HepG2 (cell line): ENCODE results near the gene GPR27. TPM values are rescaled to one million over a fixed set of nuclear protein-coding genes. Genes with fewer than 3 reads are reported as not detected.

Experiments used
- ATAC-seq: fragments of 200-7000 bp; cut with Tn5 transposase; 3 replicates; pipeline ENCODE4 v1.9.1; 2020; ENCODE audit warnings: mild to moderate bottlenecking, moderate library complexity
- BruUV-seq: library from RNA; stranded (reverse); fragments of 400-500 nt; replicated peaks from 2 replicates; lab custom pipeline; 2021; lab: Mats Ljungman, UMichigan
- CTCF ChIA-PET: fragments of 300-600 bp; formaldehyde crosslinking; extraction: SDS; loops from one replicate; lab custom pipeline; 2021; ENCODE audit warnings: low total read pairs, inconsistent platforms, low intra/inter-chr PET ratio; lab: Yijun Ruan, JAX
- POLR2A ChIA-PET: fragments of 350-600 bp; sonication (Branson Sonifier 250); formaldehyde crosslinking; loops from one replicate; lab custom pipeline; 2020; ENCODE audit warnings: antibody characterized with exemption, inconsistent platforms; lab: Yijun Ruan, JAX
- DNase-seq: peaks from one replicate; pipeline ENCODE4 v3.0.0-alpha.2; 2015; ENCODE audit warnings: low spot score
- FAIRE-seq: peaks from 3 replicates; lab custom pipeline; 2011; peaks lifted over from hg19 to GRCh38; lab: Jason Lieb, UNC
- H2AFZ ChIP-seq: one replicate; pipeline ENCODE4 v1.6.1; 2011; ENCODE audit warnings: low read length, inconsistent platforms
- H3K27ac ChIP-seq: fragments of 300-600 bp; 3 replicates; pipeline ENCODE4 v1.8.0; 2011; ENCODE audit warnings: mixed run types, mild to moderate bottlenecking, mixed read lengths, low read length, inconsistent platforms; ENCODE audit not compliant: insufficient read depth; ENCODE audit errors: extremely low read length
- H3K27me3 ChIP-seq, 2 experiments: fragments of 200-600 bp in 1 of 2; 2 replicates in 1 of 2; 3 replicates in 1 of 2; pipeline versions ENCODE4 v1.6.0 to v1.8.0; 2011; ENCODE audit warnings: low read length in 2 of 2, mild to moderate bottlenecking in 2 of 2, moderate library complexity in 2 of 2, inconsistent platforms in 1 of 2; ENCODE audit not compliant: insufficient read depth in 2 of 2, control insufficient read depth in 1 of 2
- H3K36me3 ChIP-seq, 2 experiments: fragments of 200-600 bp in 1 of 2; replicated peaks in 1 of 2; 2 replicates in 1 of 2; 3 replicates in 1 of 2; pipeline versions ENCODE4 v1.5.1 to v1.8.0; 2011; ENCODE audit warnings: low read length in 2 of 2, inconsistent platforms in 1 of 2; ENCODE audit not compliant: insufficient read depth in 2 of 2, control insufficient read depth in 1 of 2
- H3K4me1 ChIP-seq: 2 replicates; pipeline ENCODE4 v1.5.1; 2012; ENCODE audit warnings: low read length, inconsistent platforms; ENCODE audit not compliant: insufficient read depth
- H3K4me2 ChIP-seq: 2 replicates; pipeline ENCODE4 v1.6.0; 2011; ENCODE audit warnings: low read depth, low read length, inconsistent platforms
- H3K4me3 ChIP-seq, 3 experiments: fragments of 200-600 bp in 1 of 3; sonication (generic), shearing (Covaris generic) in 1 of 3; replicated peaks in 1 of 3; 2 replicates each; pipeline ENCODE4 v1.5.1; 2011 to 2016; ENCODE audit warnings: low read length in 3 of 3, inconsistent platforms in 2 of 3, low read depth in 2 of 3, mild to moderate bottlenecking in 2 of 3, control low read depth in 1 of 3, mixed read lengths in 1 of 3; ENCODE audit not compliant: insufficient read depth in 1 of 3
- H3K79me2 ChIP-seq: one replicate; pipeline ENCODE4 v1.6.1; 2011; ENCODE audit warnings: low read length, inconsistent platforms; ENCODE audit not compliant: insufficient read depth
- H3K9ac ChIP-seq: 2 replicates; pipeline ENCODE4 v1.6.0; 2011; ENCODE audit warnings: mild to moderate bottlenecking, low read depth, low read length, inconsistent platforms; ENCODE audit not compliant: insufficient read depth
- H3K9me3 ChIP-seq: 2 replicates; pipeline ENCODE4 v1.5.1; 2012; ENCODE audit warnings: mild to moderate bottlenecking, low read length
- H4K20me1 ChIP-seq: 2 replicates; pipeline ENCODE4 v1.6.0; 2011; ENCODE audit warnings: inconsistent platforms, mild to moderate bottlenecking, low read length, moderate library complexity; ENCODE audit not compliant: insufficient read depth
- ARNT2 ChIP-seq: sonication (generic); formaldehyde crosslinking; IDR thresholded peaks from 2 replicates; pipeline ENCODE4 v1.8.0; 2022; ENCODE audit warnings: mild to moderate bottlenecking, low read depth, missing genetic modification reagents, moderate library complexity
- BCL3 ChIP-seq: sonication (generic); formaldehyde crosslinking; IDR thresholded peaks from 2 replicates; pipeline ENCODE4 v1.5.1; 2020; ENCODE audit warnings: mild to moderate bottlenecking, missing genetic modification reagents, moderate library complexity
- BRD4 ChIP-seq: sonication (generic); formaldehyde crosslinking; IDR thresholded peaks from 2 replicates; pipeline ENCODE4 v1.4.0; 2020; ENCODE audit warnings: missing genetic modification reagents
- CBX5 ChIP-seq: sonication (generic); formaldehyde crosslinking; IDR thresholded peaks from 2 replicates; pipeline ENCODE4 v1.4.0; 2020; ENCODE audit warnings: missing genetic modification reagents, borderline replicate concordance
- NCOA5 ChIP-seq: sonication (generic); formaldehyde crosslinking; IDR thresholded peaks from 2 replicates; pipeline ENCODE4 v1.4.0; 2020; ENCODE audit warnings: missing genetic modification reagents
- SNAPC4 ChIP-seq: sonication (generic); formaldehyde crosslinking; IDR thresholded peaks from 2 replicates; pipeline ENCODE4 v1.4.0; 2020; ENCODE audit warnings: mild to moderate bottlenecking, missing genetic modification reagents
- U2AF1 ChIP-seq: fragments of 200-400 bp; formaldehyde crosslinking; optimal IDR thresholded peaks from 2 replicates; pipeline ENCODE3; 2017; ENCODE audit warnings: mild to moderate bottlenecking, low read depth, low read length
- YEATS2 ChIP-seq: sonication (generic); formaldehyde crosslinking; IDR thresholded peaks from 2 replicates; pipeline ENCODE4 v1.4.0; 2020; ENCODE audit warnings: missing genetic modification reagents, borderline replicate concordance
- ZNF12 ChIP-seq: sonication (generic); formaldehyde crosslinking; IDR thresholded peaks from 2 replicates; pipeline ENCODE4 v1.5.0; 2020; ENCODE audit warnings: missing genetic modification reagents
- ZNF205 ChIP-seq: IDR thresholded peaks from 2 replicates; pipeline ENCODE4 v1.6.1; 2018; ENCODE audit warnings: missing biosample characterization, missing genetic modification reagents
- ZNF484 ChIP-seq: sonication (generic); formaldehyde crosslinking; IDR thresholded peaks from 2 replicates; pipeline ENCODE4 v1.5.1; 2020; ENCODE audit warnings: mild to moderate bottlenecking, low read depth, missing genetic modification reagents, borderline replicate concordance
- ZNF619 ChIP-seq: sonication (generic); formaldehyde crosslinking; IDR thresholded peaks from 2 replicates; pipeline ENCODE4 v1.4.0; 2020; ENCODE audit warnings: mild to moderate bottlenecking, missing genetic modification reagents
- ZNF7 ChIP-seq: IDR thresholded peaks from 2 replicates; pipeline ENCODE4 v1.6.1; 2016; ENCODE audit warnings: missing biosample characterization, missing genetic modification reagents
- ZNF766 ChIP-seq: sonication (generic); formaldehyde crosslinking; IDR thresholded peaks from 2 replicates; pipeline ENCODE4 v1.5.0; 2020; ENCODE audit warnings: missing genetic modification reagents, borderline replicate concordance
- WGBS: methylation state at CpG from one replicate; pipeline ENCODE4 v1.1.6; 2017; ENCODE audit warnings: low lambda C conversion rate; 5-methylcytosine and 5-hydroxymethylcytosine counted together
- in situ Hi-C: cut with HindIII; loops from 2 replicates; pipeline ENCODE4 v1.10.0; 2017; ENCODE audit warnings: low pct_unique_long_range_greater_than_20kb; ENCODE audit not compliant: extremely low pct_ligation_motif_present
- intact Hi-C: fragments of 100-400 bp; cut with micrococcal nuclease; formaldehyde crosslinking; loops from one replicate; pipeline ENCODE4 v1.10.0; 2022; ENCODE audit not compliant: unreplicated experiment
- polyA plus RNA-seq, 8 experiments: library from polyadenylated mRNA; depleted of rRNA in 3 of 8; stranded (reverse) in 7 of 8; unstranded in 1 of 8; fragments of >200 nt; fragmentation: Illumina TruSeq in 4 of 8; extraction: Trizol in 4 of 8; gene quantifications; 2 replicates each; pipeline versions ENCODE4 v1.2.1 to v1.2.3, GENCODE V29; 2011 to 2016; ENCODE audit warnings: low read depth in 4 of 8, missing spikeins in 1 of 8, mixed read lengths in 1 of 8; ENCODE audit not compliant: insufficient read depth in 1 of 8
- total RNA-seq, 5 experiments: library from RNA; depleted of rRNA; stranded (reverse); fragments of >200 nt; fragmentation: Illumina TruSeq; extraction: Trizol; gene quantifications; 2 replicates each; pipeline ENCODE4 v1.2.3, GENCODE V29; 2016; ENCODE audit warnings: low read depth in 1 of 5

The GPR27 gene
- total and polyA plus RNA-seq, 2 of the 13 experiments (the other 11 are each of a cell fraction or from before 2014, with no cell fraction given), result not detected

GRCh38 chr3:71771884-71772283, 18.2 kb downstream of the GPR27 start:
- CTCF ChIA-PET, result no interaction called here
- no peak for ATAC-seq

More at GRCh38 chr3:71771884-71772283, 18.2 kb downstream of the GPR27 start:
- no peak overlapping the region for H3K9ac ChIP-seq
- no peak overlapping the region for H3K4me2 ChIP-seq
- no peak overlapping the region for H3K4me3 ChIP-seq
- intact Hi-C loops, result no loop called here
- no TSS peak for BruUV-seq
- H3K9me3 ChIP-seq, result no peaks in the 10 kb centered on the region
- no peaks in the 10 kb centered on the region for H4K20me1 ChIP-seq
- TF ChIP-seq BCL3, result no peak
- no peak for TF ChIP-seq ZNF484 (CRISPR knock-in tag)
- no peak for TF ChIP-seq ZNF12
- TF ChIP-seq ZNF7 (CRISPR knock-in tag), result no peak
- TF ChIP-seq U2AF1, result no peak
- no peak for TF ChIP-seq BRD4
- no peak for TF ChIP-seq YEATS2 (CRISPR knock-in tag)
- TF ChIP-seq NCOA5 (CRISPR knock-in tag), result no peak
- TF ChIP-seq ZNF766 (CRISPR knock-in tag), result no peak
- TF ChIP-seq ZNF619 (CRISPR knock-in tag), result no peak
- TF ChIP-seq ARNT2 (CRISPR knock-in tag), result no peak
- no peak for TF ChIP-seq CBX5
- no peak for TF ChIP-seq SNAPC4 (CRISPR knock-in tag)
- no peak for TF ChIP-seq ZNF205 (CRISPR knock-in tag)
- TF ChIP-seq, all 625 proteins: peak for 0
- POLR2A ChIA-PET, result no interaction called here
- no peaks in the 10 kb centered on the region for H3K4me1 ChIP-seq
- 0% methylated on average over 1 of the region's 1 CpG for WGBS
- FAIRE-seq (no peak), DNase-seq (no peak)
- in situ Hi-C loops, result no loop called here
- no peak overlapping the region for H2AFZ ChIP-seq
- no peak overlapping the region for H3K27ac ChIP-seq
- H3K27me3 ChIP-seq, result peaks cover 0 to 18% of the 10 kb centered on the region in 2 experiments; a peak in 2 of 5 replicates
- no peaks in the 10 kb centered on the region for H3K36me3 ChIP-seq
- no peaks in the 10 kb centered on the region for H3K79me2 ChIP-seq
